D341Med (cell line): ENCODE data around the gene WDR18.
"Not testable (repeated sequence)": the region's sequence is repeated elsewhere in the genome, so short reads cannot be mapped to it uniquely, and the experiment has no call there.

Experiments
- DNase-seq: peaks from one replicate; pipeline ENCODE4 v3.0.0; 2012; ENCODE audit warnings: low spot score

WDR18 gene

GRCh38 chr19:950352-951066 is 33.6 kb upstream of the WDR18 start:
- DNase-seq, result peak; percentile 87

DNA sequence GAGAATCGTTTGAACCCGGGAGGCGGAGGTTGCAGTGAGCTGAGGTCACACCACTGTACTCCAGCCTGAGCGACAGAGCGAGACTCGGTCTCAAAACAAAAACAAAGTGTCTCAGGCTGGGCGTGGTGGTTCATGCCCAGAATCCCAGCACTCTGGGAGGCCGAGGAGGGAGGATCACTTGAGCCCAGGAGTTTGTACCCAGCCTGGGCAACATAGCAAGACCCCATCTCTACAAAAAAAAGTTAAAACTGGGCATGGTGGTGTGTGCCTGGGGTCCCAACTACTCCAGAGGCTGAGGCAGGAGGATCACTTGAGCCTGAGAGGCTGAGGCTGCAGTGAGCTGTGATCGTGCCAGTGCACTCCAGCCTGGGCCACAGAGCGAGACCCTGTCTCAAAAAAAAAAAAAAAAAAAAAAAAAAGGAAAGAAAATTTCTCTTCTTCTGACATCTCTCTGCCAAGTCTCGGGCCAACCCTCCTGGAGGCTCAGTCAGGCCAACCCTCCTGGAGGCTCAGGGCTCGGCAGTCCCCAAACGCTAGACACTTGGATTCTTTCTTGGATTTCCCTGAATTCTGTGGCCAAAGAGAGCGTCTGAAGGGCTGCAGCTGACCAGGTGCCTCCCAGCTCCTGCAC is 32.0 kb upstream of the WDR18 start:
- DNase-seq, result no peak

DNA sequence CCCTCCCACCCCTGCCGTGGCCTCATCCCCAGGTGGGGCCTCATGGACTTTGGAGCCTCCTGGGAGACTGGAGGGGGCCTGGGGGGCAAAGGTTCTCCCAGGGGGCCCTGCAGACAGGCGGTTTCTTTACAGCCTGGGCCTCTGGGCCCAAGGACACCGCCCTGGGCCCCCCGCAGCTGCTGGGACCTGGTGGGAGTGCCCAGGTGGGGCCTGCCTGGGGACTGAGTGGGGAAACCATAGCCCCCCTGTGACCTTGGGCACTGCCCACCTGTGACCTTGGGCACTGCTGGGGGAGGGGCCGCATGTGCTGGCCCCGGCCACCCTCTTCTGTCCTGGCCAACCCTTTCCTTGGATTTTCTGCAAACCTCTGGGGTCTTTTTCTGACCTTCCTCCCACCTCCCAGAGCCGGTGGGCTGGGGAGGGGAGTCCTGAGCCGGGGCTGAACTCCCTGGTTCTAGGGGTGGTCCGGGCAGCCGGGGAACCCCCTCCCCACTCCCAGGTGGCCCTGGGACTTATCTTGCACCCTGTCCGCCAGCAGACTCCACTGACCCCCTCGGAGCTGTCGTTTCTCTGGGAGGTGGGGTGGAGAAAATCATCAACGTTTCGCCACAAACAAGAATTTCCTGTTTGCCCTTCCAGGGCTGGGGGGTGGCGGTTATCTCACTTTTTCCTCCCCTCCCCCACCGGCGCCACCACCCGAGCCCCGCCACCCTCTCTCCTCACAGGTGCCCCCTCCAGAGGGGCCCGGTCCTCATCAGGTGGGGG is 31.3 kb upstream of the WDR18 start:
- no peak for DNase-seq

GRCh38 chr19:953445-954271 is 30.5 kb upstream of the WDR18 start:
- DNase-seq, result no peak

DNA sequence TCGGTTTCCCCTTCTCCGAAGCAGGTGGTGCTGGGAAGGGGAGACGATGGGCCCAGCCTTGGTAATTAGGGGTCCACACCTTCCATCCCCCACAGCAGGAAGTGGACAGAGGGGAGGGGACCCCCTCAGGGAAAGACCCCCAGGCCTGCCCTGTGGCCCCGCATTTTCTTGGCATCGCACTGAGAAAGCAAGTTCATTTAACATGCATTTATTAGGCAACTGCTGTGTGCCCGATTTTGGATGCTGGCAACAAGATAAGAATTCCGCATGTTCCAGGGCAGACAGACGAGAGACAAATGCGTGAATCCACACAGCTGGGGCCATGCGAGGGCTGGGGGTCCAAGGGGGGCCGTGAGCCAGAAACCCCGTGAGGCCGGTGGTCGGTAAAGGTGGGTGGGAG is 29.9 kb upstream of the WDR18 start:
- no peak for DNase-seq

GRCh38 chr19:954672-955494 is 29.3 kb upstream of the WDR18 start:
- no peak for DNase-seq

GRCh38 chr19:955803-956765 is 28.1 kb upstream of the WDR18 start:
- DNase-seq, result no peak

GRCh38 chr19:956766-957440 is 27.2 kb upstream of the WDR18 start:
- no peak for DNase-seq

GRCh38 chr19:957578-957977 is 26.6 kb upstream of the WDR18 start:
- not testable (repeated sequence) for DNase-seq

GRCh38 chr19:958967-959855 is 24.9 kb upstream of the WDR18 start:
- DNase-seq, result no peak

DNA sequence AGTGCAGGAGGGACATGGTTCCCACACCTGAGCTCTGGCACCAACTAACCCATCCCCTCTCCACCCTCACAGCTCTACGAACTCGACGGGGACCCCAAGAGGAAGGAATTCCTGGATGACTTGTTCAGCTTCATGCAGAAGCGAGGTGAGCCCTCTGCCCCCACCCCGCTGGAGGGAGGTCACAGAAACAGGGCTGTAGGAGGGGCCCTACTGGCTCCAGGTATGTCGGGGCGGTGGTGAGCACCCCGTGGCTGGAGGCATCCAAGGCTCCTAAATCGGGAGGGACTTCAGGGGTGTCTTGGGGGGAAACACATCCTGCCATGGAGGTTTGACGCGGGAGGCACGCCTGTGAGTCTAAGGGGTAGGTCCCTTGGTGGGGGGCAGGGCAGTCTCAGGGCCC is 24.1 kb upstream of the WDR18 start:
- DNase-seq, result no peak

GRCh38 chr19:960601-960938 is 23.6 kb upstream of the WDR18 start:
- DNase-seq, result no peak

GRCh38 chr19:961866-962620 is 22.1 kb upstream of the WDR18 start:
- no peak for DNase-seq

DNA sequence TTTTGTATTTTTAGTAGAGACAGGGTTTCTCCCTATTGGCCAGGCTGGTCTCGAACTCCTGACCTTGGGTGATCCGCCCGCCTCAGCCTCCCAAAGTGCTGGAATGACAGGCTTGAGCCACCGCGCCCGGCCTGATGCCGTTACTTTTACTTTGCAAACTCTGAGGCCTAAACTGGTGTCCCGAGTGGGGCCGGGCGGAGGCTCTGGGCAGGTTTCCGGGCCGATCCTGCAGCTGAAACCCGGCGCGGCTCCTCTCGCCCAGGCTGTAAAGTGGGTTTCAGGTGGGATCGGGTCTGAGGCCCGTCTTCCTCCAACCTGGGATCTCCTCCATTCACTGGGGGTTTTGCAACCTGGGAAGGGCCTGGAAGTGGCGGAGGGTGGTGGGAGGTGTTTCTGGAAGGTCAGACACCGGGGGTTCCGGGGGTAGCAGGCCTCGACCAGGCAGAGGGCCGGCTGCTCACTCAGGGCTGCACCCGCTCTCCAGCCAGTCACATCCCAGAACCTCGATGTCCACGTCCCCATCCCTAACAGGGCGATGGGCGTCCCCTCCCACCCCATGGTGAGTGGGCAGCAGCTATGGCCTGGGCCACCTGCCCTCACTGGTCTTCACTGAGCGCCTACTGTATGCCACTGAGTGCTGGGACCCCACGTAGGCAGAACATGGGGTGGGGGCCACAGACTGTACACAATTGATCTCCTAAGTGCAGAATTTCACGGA is 21.3 kb upstream of the WDR18 start:
- DNase-seq, result no peak

GRCh38 chr19:963486-963951 is 20.6 kb upstream of the WDR18 start:
- DNase-seq, result no peak

- DNase-seq, result no peak
These were observed 20.0 kb upstream of the WDR18 start for GRCh38 chr19:964116-964520.
